UCSD-AML1 (cell line): ENCODE measurements around the gene RHOXF1.
"Not testable (repeated sequence)": the region's sequence is repeated elsewhere in the genome, so short reads cannot be mapped to it uniquely, and the experiment has no call there.

ENCODE experiments used
- DNase-seq: peaks from one replicate; lab custom pipeline; 2025; ENCODE audit not compliant: unreplicated experiment; lab: John Stamatoyannopoulos, UW

Gene RHOXF1

GRCh38 chrX:120115438-120115963 is at the start of gene RHOXF1:
RHOXF1 (minus strand) TSS chrX:120115913; CDS start chrX:120115862, 51 bp downstream.
- no peak for DNase-seq

- DNase-seq, result not testable (repeated sequence)
Measured at GRCh38 chrX:120159086-120159485, 43.4 kb upstream of the RHOXF1 start.

- DNase-seq, result not testable (repeated sequence)
Measured at GRCh38 chrX:120158313-120158712, 42.6 kb upstream of the RHOXF1 start, which contains the start of gene RHOXF2. RHOXF2 (plus strand) TSS chrX:120158613; CDS start chrX:120158751, 138 bp downstream.

GRCh38 chrX:120150109-120150744 is 34.5 kb upstream of the RHOXF1 start:
- DNase-seq, result not testable (repeated sequence)

- DNase-seq, result no peak
Measured at GRCh38 chrX:120147537-120147936, 31.8 kb upstream of the RHOXF1 start.

GRCh38 chrX:120146323-120146722 is 30.6 kb upstream of the RHOXF1 start:
- not testable (repeated sequence) for DNase-seq

- DNase-seq, result no peak
Measured at GRCh38 chrX:120145295-120145925, 29.7 kb upstream of the RHOXF1 start.

- no peak for DNase-seq
Measured at GRCh38 chrX:120144178-120144844, 28.6 kb upstream of the RHOXF1 start.

GRCh38 chrX:120140293-120140981 is 24.7 kb upstream of the RHOXF1 start:
- DNase-seq, result no peak

- no peak for DNase-seq
Measured at GRCh38 chrX:120137439-120137838, 21.7 kb upstream of the RHOXF1 start.

GRCh38 chrX:120136840-120137239 is 21.1 kb upstream of the RHOXF1 start:
- DNase-seq, result no peak

- DNase-seq, result no peak
Measured at GRCh38 chrX:120136128-120136527, 20.4 kb upstream of the RHOXF1 start.

GRCh38 chrX:120128306-120128846 is 12.7 kb upstream of the RHOXF1 start:
- DNase-seq, result not testable (repeated sequence)

GRCh38 chrX:120125444-120125843 is 9.7 kb upstream of the RHOXF1 start:
- DNase-seq, result no peak

GRCh38 chrX:120120223-120120622 is 4.5 kb upstream of the RHOXF1 start:
- DNase-seq, result no peak

GRCh38 chrX:120111611-120112010 is 4.1 kb downstream of the RHOXF1 start:
- no peak for DNase-seq

- DNase-seq, result no peak
Measured at GRCh38 chrX:120109378-120109777, 6.3 kb downstream of the RHOXF1 start.

- DNase-seq, result not testable (repeated sequence)
Measured at GRCh38 chrX:120104707-120105106, 11.0 kb downstream of the RHOXF1 start.

GRCh38 chrX:120101057-120101456 is 14.7 kb downstream of the RHOXF1 start:
- DNase-seq, result not testable (repeated sequence)

- DNase-seq, result no peak
Measured at GRCh38 chrX:120090208-120090607, 25.5 kb downstream of the RHOXF1 start.
